HG02884 (cell line): ENCODE data around the gene MUCL1.

Source experiments
- ATAC-seq: cut with Tn5 transposase; IDR thresholded peaks from one replicate; pipeline ENCODE4 v1.9.1; 2021; ENCODE audit warnings: mild to moderate bottlenecking, moderate library complexity; ENCODE audit not compliant: unreplicated experiment

The MUCL1 gene

GRCh38 chr12:54891717-54892478 is 37.6 kb downstream of the MUCL1 start:
- no peak for ATAC-seq
